Neural cell (in vitro differentiated cells): ENCODE data around the gene MYO7B. TPM values are rescaled to one million over a fixed set of nuclear protein-coding genes. Genes with fewer than 3 reads are reported as not detected.

Source experiments
- H2AFZ ChIP-seq: fragments of 200-600, 300-800 bp; sonication (generic), shearing (Covaris generic); 2 replicates; pipeline ENCODE4 v1.6.0; 2014; ENCODE audit warnings: low read depth, mild to moderate bottlenecking, antibody characterized with exemption, low read length, moderate library complexity
- H3F3A ChIP-seq: fragments of 200-600 bp; shearing (Covaris generic); 2 replicates; pipeline ENCODE4 v1.6.1; 2016; ENCODE audit warnings: mild to moderate bottlenecking, moderate library complexity, mixed read lengths, antibody characterized with exemption, low read length; ENCODE audit not compliant: insufficient read depth, poor library complexity, severe bottlenecking
- H3K27ac ChIP-seq: fragments of 200-600, 300-800 bp; sonication (generic), shearing (Covaris generic); 2 replicates; pipeline ENCODE4 v1.5.1; 2014; ENCODE audit warnings: mild to moderate bottlenecking, low read length, moderate library complexity
- H3K27me3 ChIP-seq: fragments of 300-800, 200-600 bp; sonication (generic), shearing (Covaris generic); 2 replicates; pipeline ENCODE4 v1.6.0; 2014; ENCODE audit warnings: mild to moderate bottlenecking, low read depth, low read length, moderate library complexity; ENCODE audit not compliant: insufficient read depth
- H3K36me3 ChIP-seq: fragments of 300-800, 200-600 bp; sonication (generic), shearing (Covaris generic); 2 replicates; pipeline ENCODE4 v1.5.1; 2014; ENCODE audit warnings: mild to moderate bottlenecking, antibody characterized with exemption, low read length, moderate library complexity; ENCODE audit not compliant: insufficient read depth
- H3K4me2 ChIP-seq: fragments of 300-800, 200-600 bp; sonication (generic), shearing (Covaris generic); 2 replicates; pipeline ENCODE4 v1.6.0; 2014; ENCODE audit warnings: mild to moderate bottlenecking, low read length
- H3K4me3 ChIP-seq: fragments of 300-800, 200-600 bp; sonication (generic), shearing (Covaris generic); 2 replicates; pipeline ENCODE4 v1.5.1; 2014; ENCODE audit warnings: mild to moderate bottlenecking, low read length, moderate library complexity
- H3K79me2 ChIP-seq: fragments of 200-600 bp; shearing (Covaris generic); replicated peaks from 2 replicates; pipeline ENCODE4 v1.6.0; 2014; ENCODE audit warnings: mild to moderate bottlenecking, low read length, moderate library complexity; ENCODE audit not compliant: insufficient read depth
- H3K9ac ChIP-seq: fragments of 300-800, 200-600 bp; sonication (generic), shearing (Covaris generic); 2 replicates; pipeline ENCODE4 v1.6.1; 2016; ENCODE audit warnings: mild to moderate bottlenecking, low read length, mixed read lengths
- H3K9me2 ChIP-seq: fragments of 200-600 bp; shearing (Covaris generic); 2 replicates; pipeline ENCODE4 v1.6.1; 2016; ENCODE audit warnings: mild to moderate bottlenecking, low read length, mixed read lengths; ENCODE audit not compliant: insufficient read depth
- H3K9me3 ChIP-seq: fragments of 200-600, 300-800 bp; sonication (generic), shearing (Covaris generic); 2 replicates; pipeline ENCODE4 v1.6.1; 2016; ENCODE audit warnings: mild to moderate bottlenecking, mixed run types, low read length, moderate library complexity, mixed read lengths
- H4K20me1 ChIP-seq: fragments of 200-600 bp; shearing (Covaris generic); 2 replicates; pipeline ENCODE4 v1.6.1; 2016; ENCODE audit warnings: mild to moderate bottlenecking, mixed run types; ENCODE audit not compliant: insufficient read depth
- CTCF ChIP-seq: fragments of 450-650 bp; IDR thresholded peaks from 2 replicates; pipeline ENCODE4 v1.5.1; 2014; ENCODE audit warnings: antibody characterized with exemption, mild to moderate bottlenecking, moderate library complexity; ENCODE audit not compliant: poor library complexity, severe bottlenecking
- EP300 ChIP-seq: fragments of 450-650 bp; conservative IDR thresholded peaks from 2 replicates; pipeline ENCODE4 v1.6.1; 2014; ENCODE audit warnings: antibody characterized with exemption, mild to moderate bottlenecking, moderate library complexity; ENCODE audit not compliant: poor library complexity, severe bottlenecking
- EZH2 ChIP-seq: fragments of 200-600, 300-800 bp; shearing (Covaris generic), sonication (generic); IDR thresholded peaks from 2 replicates; pipeline ENCODE4 v1.6.1; 2014; ENCODE audit warnings: antibody characterized with exemption, low read length, borderline replicate concordance, mild to moderate bottlenecking; ENCODE audit not compliant: insufficient read depth, poor library complexity, severe bottlenecking
- MXI1 ChIP-seq: fragments of 450-650 bp; conservative IDR thresholded peaks from 2 replicates; pipeline ENCODE4 v1.6.1; 2014; ENCODE audit warnings: antibody characterized with exemption, mild to moderate bottlenecking; ENCODE audit not compliant: poor library complexity, severe bottlenecking
- POLR2AphosphoS5 ChIP-seq: IDR thresholded peaks from 2 replicates; pipeline ENCODE4 v1.6.1; 2012
- RAD21 ChIP-seq: fragments of 450-650 bp; conservative IDR thresholded peaks from 2 replicates; pipeline ENCODE4 v1.6.1; 2014; ENCODE audit warnings: antibody characterized with exemption, mild to moderate bottlenecking, moderate library complexity
- REST ChIP-seq: IDR thresholded peaks from 2 replicates; pipeline ENCODE4 v1.6.1; 2012; ENCODE audit warnings: borderline replicate concordance
- SMC3 ChIP-seq: fragments of 450-650 bp; conservative IDR thresholded peaks from 2 replicates; pipeline ENCODE4 v1.6.1; 2014; ENCODE audit warnings: antibody characterized with exemption, mild to moderate bottlenecking, moderate library complexity; ENCODE audit not compliant: poor library complexity
- TAF1 ChIP-seq: IDR thresholded peaks from 2 replicates; pipeline ENCODE4 v1.6.1; 2012; ENCODE audit warnings: low read depth
- polyA plus RNA-seq: library from polyadenylated mRNA; depleted of rRNA; stranded (reverse); fragments of >200 nt; gene quantifications from 2 replicates; pipeline ENCODE4 v1.2.3, GENCODE V29; 2014

Gene MYO7B
- polyA plus RNA-seq, 1 donor from 2014 or later, result 0.16 TPM

- H2AFZ ChIP-seq, result no peak overlapping the region
- H3K9me3 ChIP-seq, result no peaks in the 10 kb centered on the region
- no peaks in the 10 kb centered on the region for H3K36me3 ChIP-seq
- no peaks in the 10 kb centered on the region for H3K79me2 ChIP-seq
- no peak overlapping the region for H3K4me3 ChIP-seq
- no peak overlapping the region for H3K4me2 ChIP-seq
- TF ChIP-seq RAD21 (no peak), EP300 (no peak), TAF1 (no peak), CTCF (no peak), POLR2AphosphoS5 (no peak), REST (no peak), EZH2 (no peak), SMC3 (no peak), MXI1 (no peak)
- no peaks in the 10 kb centered on the region for H4K20me1 ChIP-seq
- H3K27me3 ChIP-seq, result no peaks in the 10 kb centered on the region
- no peak overlapping the region for H3K27ac ChIP-seq
- no peaks in the 10 kb centered on the region for H3F3A ChIP-seq
- H3K9ac ChIP-seq, result no peak overlapping the region
- no peaks in the 10 kb centered on the region for H3K9me2 ChIP-seq
These were observed 42.9 kb downstream of the MYO7B start for GRCh38 chr2:127578411-127578810.

GRCh38 chr2:127579231-127579630, 43.7 kb downstream of the MYO7B start:
- Histone ChIP-seq H3K27ac (no peak overlapping the region), H3K79me2 (no peaks in the 10 kb centered on the region), H3K9me2 (no peaks in the 10 kb centered on the region), H3K27me3 (no peaks in the 10 kb centered on the region), H3K9me3 (no peaks in the 10 kb centered on the region), H3K4me3 (no peak overlapping the region), H3K9ac (no peak overlapping the region), H3K4me2 (no peak overlapping the region), H4K20me1 (no peaks in the 10 kb centered on the region), H3K36me3 (no peaks in the 10 kb centered on the region), H2AFZ (no peak overlapping the region), H3F3A (no peaks in the 10 kb centered on the region)
- TF ChIP-seq RAD21 (no peak), SMC3 (no peak), EP300 (no peak), MXI1 (no peak), POLR2AphosphoS5 (no peak), CTCF (no peak), REST (no peak), EZH2 (no peak), TAF1 (no peak)
